HG02870 (cell line): Measurements from ENCODE around the gene DHX15.

Experiments
- ATAC-seq: cut with Tn5 transposase; IDR thresholded peaks from one replicate; pipeline ENCODE4 v1.9.1; 2021; ENCODE audit warnings: mild to moderate bottlenecking, moderate library complexity; ENCODE audit not compliant: unreplicated experiment

DHX15 gene

GRCh38 chr4:24583451-24584210, 723 bp downstream of the DHX15 start:
- ATAC-seq = peak; percentile 23

- ATAC-seq = no peak
Observed at GRCh38 chr4:24582235-24582832, 2.0 kb downstream of the DHX15 start.

GRCh38 chr4:24578364-24578763, 6.0 kb downstream of the DHX15 start:
- no peak for ATAC-seq

GRCh38 chr4:24576276-24576675, 8.1 kb downstream of the DHX15 start:
- no peak for ATAC-seq

GRCh38 chr4:24574236-24574635, 10.1 kb downstream of the DHX15 start:
- no peak for ATAC-seq

GRCh38 chr4:24573582-24573981, 10.8 kb downstream of the DHX15 start:
- no peak for ATAC-seq

GRCh38 chr4:24570574-24571236, 13.6 kb downstream of the DHX15 start:
- peak; percentile 32 for ATAC-seq

GRCh38 chr4:24570172-24570571, 14.2 kb downstream of the DHX15 start:
- peak; percentile 48 for ATAC-seq

GRCh38 chr4:24569662-24570061, 14.7 kb downstream of the DHX15 start:
- no peak for ATAC-seq

- ATAC-seq = no peak
Observed at GRCh38 chr4:24568425-24568824, 15.9 kb downstream of the DHX15 start.

- ATAC-seq = no peak
Observed at GRCh38 chr4:24565054-24565453, 19.3 kb downstream of the DHX15 start.

- ATAC-seq = no peak
Observed at GRCh38 chr4:24564488-24564887, 19.9 kb downstream of the DHX15 start.

GRCh38 chr4:24561438-24562139, 22.8 kb downstream of the DHX15 start:
- no peak for ATAC-seq

GRCh38 chr4:24560868-24561368, 23.4 kb downstream of the DHX15 start:
- ATAC-seq = no peak

GRCh38 chr4:24559889-24560288, 24.5 kb downstream of the DHX15 start:
- ATAC-seq = no peak

- ATAC-seq = no peak
Observed at GRCh38 chr4:24559032-24559821, 25.1 kb downstream of the DHX15 start.

GRCh38 chr4:24557026-24558025, 27.0 kb downstream of the DHX15 start:
- peak; percentile 49 for ATAC-seq

GRCh38 chr4:24551492-24552289, 32.7 kb downstream of the DHX15 start:
- ATAC-seq = peak; percentile 47
